ENCODE measurements around the gene LRP6. TPM values are rescaled to one million over a fixed set of nuclear protein-coding genes. Genes with fewer than 3 reads are reported as not detected.

LRP6 gene
- polyA plus RNA-seq, 1 donor (not counting 4 experiments of a cell fraction or from before 2014, with no cell fraction given) = 13.0 TPM

DNA sequence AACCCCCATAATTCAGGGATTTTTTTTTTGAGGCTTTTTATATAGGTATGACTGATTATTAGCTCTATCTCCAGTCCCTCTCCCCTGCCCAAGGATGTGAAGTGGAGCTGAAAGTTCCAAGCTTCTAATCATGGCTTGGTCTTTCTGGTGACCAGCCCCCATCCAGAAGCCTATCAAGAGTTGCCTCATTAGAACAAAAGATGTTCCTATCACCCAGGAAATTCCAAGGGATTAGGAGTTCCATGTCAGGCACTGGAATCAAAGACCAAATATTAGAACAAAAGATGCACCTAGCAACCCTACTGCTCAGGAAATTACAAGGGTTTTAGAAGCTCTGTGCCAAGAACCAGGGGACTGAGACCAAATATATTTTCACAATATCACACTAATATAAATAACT is 29.9 kb downstream of the LRP6 start:
- FAIRE-seq = peak; percentile 29
- dilution Hi-C loops (cut with MboI; ENCODE audit: extremely low pct_ligation_motif_present, low sequenced_read_pairs) = no loop called here
- H3K79me2 ChIP-seq (ENCODE audit: control insufficient read depth, insufficient read depth, low read length) = peaks cover 53% of the 10 kb centered on the region

DNA sequence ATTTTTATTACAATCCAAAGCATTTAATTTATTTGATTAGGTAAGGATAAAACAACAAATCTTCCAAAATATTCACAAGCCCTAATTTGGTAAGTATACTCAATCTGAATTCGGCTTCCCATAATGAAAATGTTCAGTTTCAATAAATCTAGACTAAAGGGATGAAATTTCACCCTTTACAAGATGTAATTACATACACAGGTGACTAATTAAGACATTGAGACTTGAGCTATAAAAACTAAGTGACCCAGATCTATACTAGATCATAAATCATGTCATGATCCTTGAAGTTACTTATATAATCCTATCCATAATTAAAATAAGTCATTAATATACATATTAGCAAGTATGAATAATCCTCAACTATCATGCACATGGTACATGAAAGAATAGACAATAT is 36.6 kb downstream of the LRP6 start:
- Histone ChIP-seq H3K9me1 (ENCODE audit: control insufficient read depth, extremely low read depth, insufficient read depth, low read length) (no peaks in the 10 kb centered on the region), H3K36me3 (ENCODE audit: control insufficient read depth in 2 of 2, extremely low read depth in 1 of 2, insufficient read depth in 2 of 2, low read length in 2 of 2) (no peaks in the 10 kb centered on the region), H2AFZ (ENCODE audit: control insufficient read depth, low read length) (no peak overlapping the region), H3K9ac (ENCODE audit: control insufficient read depth, extremely low read depth, insufficient read depth, low read length) (no peak overlapping the region), H3K4me3 (ENCODE audit: control insufficient read depth in 2 of 3, extremely low read depth in 1 of 3, insufficient read depth in 2 of 3, low read depth in 1 of 3, low read length in 3 of 3) (no peak overlapping the region), H3K79me2 (ENCODE audit: control insufficient read depth, insufficient read depth, low read length) (peaks cover 47% of the 10 kb centered on the region), H3K27me3 (ENCODE audit: control insufficient read depth, extremely low read depth, insufficient read depth, low read length) (no peaks in the 10 kb centered on the region), H3K4me2 (ENCODE audit: control insufficient read depth, extremely low read depth, insufficient read depth, low read depth, low read length) (no peak overlapping the region), H3K9me3 (ENCODE audit: control insufficient read depth, low read depth, low read length) (no peaks in the 10 kb centered on the region), H3K4me1 (ENCODE audit: control insufficient read depth, extremely low read depth, insufficient read depth, low read length) (no peaks in the 10 kb centered on the region), H4K20me1 (ENCODE audit: control insufficient read depth, extremely low read depth, insufficient read depth, low read length) (no peaks in the 10 kb centered on the region), H3K27ac (ENCODE audit: control insufficient read depth, insufficient read depth, low read length) (no peak overlapping the region)
- dilution Hi-C loops (cut with MboI; ENCODE audit: extremely low pct_ligation_motif_present, low sequenced_read_pairs) = no loop called here
- no peak for TF ChIP-seq EZH2 (IDR thresholded peaks at IDR 0.05; ENCODE audit: low read length)
- TF ChIP-seq, protein P1, sequence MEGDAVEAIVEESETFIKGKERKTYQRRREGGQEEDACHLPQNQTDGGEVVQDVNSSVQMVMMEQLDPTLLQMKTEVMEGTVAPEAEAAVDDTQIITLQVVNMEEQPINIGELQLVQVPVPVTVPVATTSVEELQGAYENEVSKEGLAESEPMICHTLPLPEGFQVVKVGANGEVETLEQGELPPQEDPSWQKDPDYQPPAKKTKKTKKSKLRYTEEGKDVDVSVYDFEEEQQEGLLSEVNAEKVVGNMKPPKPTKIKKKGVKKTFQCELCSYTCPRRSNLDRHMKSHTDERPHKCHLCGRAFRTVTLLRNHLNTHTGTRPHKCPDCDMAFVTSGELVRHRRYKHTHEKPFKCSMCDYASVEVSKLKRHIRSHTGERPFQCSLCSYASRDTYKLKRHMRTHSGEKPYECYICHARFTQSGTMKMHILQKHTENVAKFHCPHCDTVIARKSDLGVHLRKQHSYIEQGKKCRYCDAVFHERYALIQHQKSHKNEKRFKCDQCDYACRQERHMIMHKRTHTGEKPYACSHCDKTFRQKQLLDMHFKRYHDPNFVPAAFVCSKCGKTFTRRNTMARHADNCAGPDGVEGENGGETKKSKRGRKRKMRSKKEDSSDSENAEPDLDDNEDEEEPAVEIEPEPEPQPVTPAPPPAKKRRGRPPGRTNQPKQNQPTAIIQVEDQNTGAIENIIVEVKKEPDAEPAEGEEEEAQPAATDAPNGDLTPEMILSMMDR (optimal IDR thresholded peaks at IDR 0.05 in 1 of 3, IDR thresholded peaks at IDR 0.05 in 1 of 3, conservative IDR thresholded peaks at IDR 0.05 in 1 of 3; ENCODE audit: extremely low read depth in 1 of 3, insufficient read depth in 2 of 3, low read length in 3 of 3) = no peak
- DNase-seq (ENCODE audit: low read depth, low spot score) = no peak
- FAIRE-seq = no peak

More for the DNA sequence above, 29.9 kb downstream of the LRP6 start:
- no peak for TF ChIP-seq EZH2 (IDR thresholded peaks at IDR 0.05; ENCODE audit: low read length)
- TF ChIP-seq, protein P1 (optimal IDR thresholded peaks at IDR 0.05 in 1 of 3, IDR thresholded peaks at IDR 0.05 in 1 of 3, conservative IDR thresholded peaks at IDR 0.05 in 1 of 3; ENCODE audit: extremely low read depth in 1 of 3, insufficient read depth in 2 of 3, low read length in 3 of 3) = no peak
- H3K9me1 ChIP-seq (ENCODE audit: control insufficient read depth, extremely low read depth, insufficient read depth, low read length) = no peaks in the 10 kb centered on the region
- H4K20me1 ChIP-seq (ENCODE audit: control insufficient read depth, extremely low read depth, insufficient read depth, low read length) = no peaks in the 10 kb centered on the region
- H3K9me3 ChIP-seq (ENCODE audit: control insufficient read depth, low read depth, low read length) = no peaks in the 10 kb centered on the region
- H3K4me3 ChIP-seq (ENCODE audit: control insufficient read depth in 2 of 3, extremely low read depth in 1 of 3, insufficient read depth in 2 of 3, low read depth in 1 of 3, low read length in 3 of 3) = no peak overlapping the region
- H3K27me3 ChIP-seq (ENCODE audit: control insufficient read depth, extremely low read depth, insufficient read depth, low read length) = no peaks in the 10 kb centered on the region
- no peak overlapping the region for H3K9ac ChIP-seq (ENCODE audit: control insufficient read depth, extremely low read depth, insufficient read depth, low read length)
- no peak overlapping the region for H2AFZ ChIP-seq (ENCODE audit: control insufficient read depth, low read length)
- no peaks in the 10 kb centered on the region for H3K36me3 ChIP-seq (ENCODE audit: control insufficient read depth in 2 of 2, extremely low read depth in 1 of 2, insufficient read depth in 2 of 2, low read length in 2 of 2)
- no peak for DNase-seq (ENCODE audit: low read depth, low spot score)
- H3K4me2 ChIP-seq (ENCODE audit: control insufficient read depth, extremely low read depth, insufficient read depth, low read depth, low read length) = no peak overlapping the region
- H3K4me1 ChIP-seq (ENCODE audit: control insufficient read depth, extremely low read depth, insufficient read depth, low read length) = no peaks in the 10 kb centered on the region
- H3K27ac ChIP-seq (ENCODE audit: control insufficient read depth, insufficient read depth, low read length) = no peak overlapping the region
